Measurements from ENCODE around the gene DOCK11.

The DOCK11 gene

DNA sequence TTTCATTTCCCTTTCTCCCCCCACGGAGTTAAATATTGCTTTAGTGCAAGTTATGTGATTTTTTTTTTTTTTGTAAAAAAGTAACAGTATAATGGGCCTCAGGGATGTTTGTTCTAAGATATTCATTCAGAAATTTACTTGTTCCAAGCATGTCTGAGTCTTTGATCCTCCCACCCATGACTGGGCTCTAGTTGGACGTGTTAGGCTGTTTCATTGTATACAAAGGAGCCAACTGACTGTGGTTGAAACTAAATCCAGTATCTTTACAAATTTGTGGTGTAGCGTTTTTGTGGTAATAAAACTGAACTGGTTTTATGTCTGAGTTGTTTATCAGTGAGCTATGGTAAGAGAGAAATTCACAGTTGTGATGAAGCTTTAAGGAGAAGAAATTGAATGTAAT, 74.1 kb downstream of the DOCK11 start:
- Histone ChIP-seq H3K36me3 (ENCODE audit: insufficient read depth, low read length) (peaks cover 39% of the 10 kb centered on the region; the same call in 1 of the 2 replicates), H3K27me3 (ENCODE audit: insufficient read depth, low read length, poor library complexity) (no peaks in the 10 kb centered on the region), H3K79me2 (ENCODE audit: insufficient read depth, low read length) (no peaks in the 10 kb centered on the region), H3K9me3 (ENCODE audit: insufficient read depth, low read length, severe bottlenecking) (no peaks in the 10 kb centered on the region), H3K4me2 (ENCODE audit: insufficient read depth, low read length) (no peak overlapping the region), H4K20me1 (ENCODE audit: insufficient read depth, low read length) (no peaks in the 10 kb centered on the region), H3K27ac (ENCODE audit: low read length) (no peak overlapping the region), H3K4me1 (ENCODE audit: insufficient read depth, low read length) (no peaks in the 10 kb centered on the region), H3K4me3 (ENCODE audit: low read depth in 1 of 2, low read length in 2 of 2) (no peak overlapping the region), H2AFZ (ENCODE audit: low read depth, low read length) (no peak overlapping the region), H3K9ac (ENCODE audit: low read depth, low read length) (no peak overlapping the region)
- ATAC-seq (ENCODE audit: insufficient read depth, low read depth): no peak
- no peak for DNase-seq
- TF ChIP-seq, protein P1, sequence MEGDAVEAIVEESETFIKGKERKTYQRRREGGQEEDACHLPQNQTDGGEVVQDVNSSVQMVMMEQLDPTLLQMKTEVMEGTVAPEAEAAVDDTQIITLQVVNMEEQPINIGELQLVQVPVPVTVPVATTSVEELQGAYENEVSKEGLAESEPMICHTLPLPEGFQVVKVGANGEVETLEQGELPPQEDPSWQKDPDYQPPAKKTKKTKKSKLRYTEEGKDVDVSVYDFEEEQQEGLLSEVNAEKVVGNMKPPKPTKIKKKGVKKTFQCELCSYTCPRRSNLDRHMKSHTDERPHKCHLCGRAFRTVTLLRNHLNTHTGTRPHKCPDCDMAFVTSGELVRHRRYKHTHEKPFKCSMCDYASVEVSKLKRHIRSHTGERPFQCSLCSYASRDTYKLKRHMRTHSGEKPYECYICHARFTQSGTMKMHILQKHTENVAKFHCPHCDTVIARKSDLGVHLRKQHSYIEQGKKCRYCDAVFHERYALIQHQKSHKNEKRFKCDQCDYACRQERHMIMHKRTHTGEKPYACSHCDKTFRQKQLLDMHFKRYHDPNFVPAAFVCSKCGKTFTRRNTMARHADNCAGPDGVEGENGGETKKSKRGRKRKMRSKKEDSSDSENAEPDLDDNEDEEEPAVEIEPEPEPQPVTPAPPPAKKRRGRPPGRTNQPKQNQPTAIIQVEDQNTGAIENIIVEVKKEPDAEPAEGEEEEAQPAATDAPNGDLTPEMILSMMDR (IDR thresholded peaks at IDR 0.05; ENCODE audit: borderline replicate concordance, extremely low read depth, low read length, poor library complexity, severe bottlenecking): no peak
- no peak for TF ChIP-seq EZH2 (IDR thresholded peaks at IDR 0.05; ENCODE audit: borderline replicate concordance, low read depth, low read length, severe bottlenecking)

DNA sequence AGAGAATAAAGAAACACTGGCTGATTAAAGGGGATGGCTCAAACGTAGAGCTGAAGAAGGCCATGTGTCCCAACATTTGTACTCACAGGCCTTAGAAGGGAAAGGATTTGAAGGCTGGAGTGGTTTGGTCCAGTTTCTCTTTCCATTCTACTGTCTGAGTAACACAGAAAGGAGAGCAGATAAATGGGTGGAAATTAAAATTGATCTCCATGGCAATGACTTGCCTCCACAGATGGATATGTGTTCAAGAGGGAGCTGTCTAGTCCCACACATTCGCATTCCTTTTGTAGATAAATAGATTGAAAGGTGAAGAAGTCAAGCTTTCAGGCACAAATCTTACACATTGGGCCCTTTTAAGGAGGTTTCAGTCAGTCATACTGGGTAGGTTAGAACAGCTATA, 74.6 kb downstream of the DOCK11 start:
- Histone ChIP-seq H2AFZ (ENCODE audit: low read depth, low read length) (no peak overlapping the region), H3K4me1 (ENCODE audit: insufficient read depth, low read length) (no peaks in the 10 kb centered on the region), H3K27me3 (ENCODE audit: insufficient read depth, low read length, poor library complexity) (no peaks in the 10 kb centered on the region), H3K9ac (ENCODE audit: low read depth, low read length) (no peak overlapping the region), H4K20me1 (ENCODE audit: insufficient read depth, low read length) (no peaks in the 10 kb centered on the region), H3K4me2 (ENCODE audit: insufficient read depth, low read length) (no peak overlapping the region), H3K36me3 (ENCODE audit: insufficient read depth, low read length) (peaks cover 39% of the 10 kb centered on the region; the same call in 1 of the 2 replicates), H3K79me2 (ENCODE audit: insufficient read depth, low read length) (no peaks in the 10 kb centered on the region), H3K4me3 (ENCODE audit: low read depth in 1 of 2, low read length in 2 of 2) (no peak overlapping the region), H3K9me3 (ENCODE audit: insufficient read depth, low read length, severe bottlenecking) (no peaks in the 10 kb centered on the region), H3K27ac (ENCODE audit: low read length) (no peak overlapping the region)
- ATAC-seq (ENCODE audit: insufficient read depth, low read depth) (no peak), DNase-seq (no peak)
- TF ChIP-seq, protein P1 (IDR thresholded peaks at IDR 0.05; ENCODE audit: borderline replicate concordance, extremely low read depth, low read length, poor library complexity, severe bottlenecking): no peak
- no peak for TF ChIP-seq EZH2 (IDR thresholded peaks at IDR 0.05; ENCODE audit: borderline replicate concordance, low read depth, low read length, severe bottlenecking)

DNA sequence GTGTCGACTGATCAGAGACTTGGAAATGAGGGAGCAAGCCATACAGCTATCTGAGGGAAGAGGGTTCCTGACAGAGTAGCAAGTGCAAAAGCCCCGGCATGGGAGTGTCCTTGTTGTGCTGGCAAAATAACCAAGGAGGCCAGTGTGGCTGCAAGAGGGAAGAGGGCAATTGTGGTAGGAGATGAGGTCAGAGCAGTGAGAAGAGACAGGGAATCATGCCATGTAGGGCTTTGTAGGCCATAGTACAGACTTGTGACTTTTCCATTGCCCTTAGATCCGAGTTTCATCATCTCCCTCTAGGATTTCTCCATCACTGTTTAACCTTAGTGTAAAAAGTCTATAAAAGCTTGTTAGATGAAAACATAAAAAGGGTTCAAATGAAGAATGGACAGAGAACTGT, 76.2 kb downstream of the DOCK11 start:
- Histone ChIP-seq H2AFZ (ENCODE audit: low read depth, low read length) (no peak overlapping the region), H3K4me3 (ENCODE audit: low read depth in 1 of 2, low read length in 2 of 2) (no peak overlapping the region), H3K79me2 (ENCODE audit: insufficient read depth, low read length) (no peaks in the 10 kb centered on the region), H3K9ac (ENCODE audit: low read depth, low read length) (no peak overlapping the region), H3K27me3 (ENCODE audit: insufficient read depth, low read length, poor library complexity) (no peaks in the 10 kb centered on the region), H3K9me3 (ENCODE audit: insufficient read depth, low read length, severe bottlenecking) (no peaks in the 10 kb centered on the region), H4K20me1 (ENCODE audit: insufficient read depth, low read length) (no peaks in the 10 kb centered on the region), H3K4me2 (ENCODE audit: insufficient read depth, low read length) (no peak overlapping the region), H3K27ac (ENCODE audit: low read length) (no peak overlapping the region), H3K4me1 (ENCODE audit: insufficient read depth, low read length) (no peaks in the 10 kb centered on the region), H3K36me3 (ENCODE audit: insufficient read depth, low read length) (peaks cover 44% of the 10 kb centered on the region)
- DNase-seq (no peak), ATAC-seq (ENCODE audit: insufficient read depth, low read depth) (no peak)
- TF ChIP-seq, protein P1 (IDR thresholded peaks at IDR 0.05; ENCODE audit: borderline replicate concordance, extremely low read depth, low read length, poor library complexity, severe bottlenecking): no peak
- TF ChIP-seq EZH2 (IDR thresholded peaks at IDR 0.05; ENCODE audit: borderline replicate concordance, low read depth, low read length, severe bottlenecking): no peak

DNA sequence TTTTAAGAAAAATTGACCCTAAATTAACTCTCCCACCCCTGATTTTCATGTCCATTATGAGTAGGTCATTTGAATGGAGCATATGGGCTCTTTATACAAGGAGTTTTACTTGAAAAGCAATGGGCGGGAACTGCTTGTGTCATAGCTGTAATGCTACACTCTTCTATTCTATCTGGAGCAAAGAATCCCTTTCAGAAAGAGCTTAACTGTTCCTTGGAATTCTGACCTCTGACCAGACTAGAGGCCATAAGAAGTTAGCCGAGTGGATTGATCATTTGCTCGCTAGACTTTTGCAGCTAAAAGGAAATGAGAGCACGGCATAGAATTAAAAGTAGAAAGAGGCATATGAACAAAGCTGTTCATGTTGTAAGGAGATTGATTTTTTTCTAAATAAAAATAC, 79.1 kb downstream of the DOCK11 start:
- H3K36me3 ChIP-seq (ENCODE audit: insufficient read depth, low read length): peaks cover 54% of the 10 kb centered on the region
- H4K20me1 ChIP-seq (ENCODE audit: insufficient read depth, low read length): no peaks in the 10 kb centered on the region
- H3K9ac ChIP-seq (ENCODE audit: low read depth, low read length): no peak overlapping the region
- H3K4me3 ChIP-seq (ENCODE audit: low read depth in 1 of 2, low read length in 2 of 2): no peak overlapping the region
- DNase-seq: no peak
- no peaks in the 10 kb centered on the region for H3K9me3 ChIP-seq (ENCODE audit: insufficient read depth, low read length, severe bottlenecking)
- no peaks in the 10 kb centered on the region for H3K27me3 ChIP-seq (ENCODE audit: insufficient read depth, low read length, poor library complexity)
- TF ChIP-seq, protein P1 (IDR thresholded peaks at IDR 0.05; ENCODE audit: borderline replicate concordance, extremely low read depth, low read length, poor library complexity, severe bottlenecking): no peak
- no peak for TF ChIP-seq EZH2 (IDR thresholded peaks at IDR 0.05; ENCODE audit: borderline replicate concordance, low read depth, low read length, severe bottlenecking)
- H3K4me1 ChIP-seq (ENCODE audit: insufficient read depth, low read length): no peaks in the 10 kb centered on the region
- no peak for ATAC-seq (ENCODE audit: insufficient read depth, low read depth)
- H3K4me2 ChIP-seq (ENCODE audit: insufficient read depth, low read length): no peak overlapping the region
- H2AFZ ChIP-seq (ENCODE audit: low read depth, low read length): no peak overlapping the region
- H3K27ac ChIP-seq (ENCODE audit: low read length): no peak overlapping the region
- H3K79me2 ChIP-seq (ENCODE audit: insufficient read depth, low read length): no peaks in the 10 kb centered on the region

Measured in DND-41 (cell line).